Measurements from ENCODE around the gene BCAM.
"Not testable (repeated sequence)": the region's sequence is repeated elsewhere in the genome, so short reads cannot be mapped to it uniquely, and the experiment has no call there.

Gene BCAM

DNA sequence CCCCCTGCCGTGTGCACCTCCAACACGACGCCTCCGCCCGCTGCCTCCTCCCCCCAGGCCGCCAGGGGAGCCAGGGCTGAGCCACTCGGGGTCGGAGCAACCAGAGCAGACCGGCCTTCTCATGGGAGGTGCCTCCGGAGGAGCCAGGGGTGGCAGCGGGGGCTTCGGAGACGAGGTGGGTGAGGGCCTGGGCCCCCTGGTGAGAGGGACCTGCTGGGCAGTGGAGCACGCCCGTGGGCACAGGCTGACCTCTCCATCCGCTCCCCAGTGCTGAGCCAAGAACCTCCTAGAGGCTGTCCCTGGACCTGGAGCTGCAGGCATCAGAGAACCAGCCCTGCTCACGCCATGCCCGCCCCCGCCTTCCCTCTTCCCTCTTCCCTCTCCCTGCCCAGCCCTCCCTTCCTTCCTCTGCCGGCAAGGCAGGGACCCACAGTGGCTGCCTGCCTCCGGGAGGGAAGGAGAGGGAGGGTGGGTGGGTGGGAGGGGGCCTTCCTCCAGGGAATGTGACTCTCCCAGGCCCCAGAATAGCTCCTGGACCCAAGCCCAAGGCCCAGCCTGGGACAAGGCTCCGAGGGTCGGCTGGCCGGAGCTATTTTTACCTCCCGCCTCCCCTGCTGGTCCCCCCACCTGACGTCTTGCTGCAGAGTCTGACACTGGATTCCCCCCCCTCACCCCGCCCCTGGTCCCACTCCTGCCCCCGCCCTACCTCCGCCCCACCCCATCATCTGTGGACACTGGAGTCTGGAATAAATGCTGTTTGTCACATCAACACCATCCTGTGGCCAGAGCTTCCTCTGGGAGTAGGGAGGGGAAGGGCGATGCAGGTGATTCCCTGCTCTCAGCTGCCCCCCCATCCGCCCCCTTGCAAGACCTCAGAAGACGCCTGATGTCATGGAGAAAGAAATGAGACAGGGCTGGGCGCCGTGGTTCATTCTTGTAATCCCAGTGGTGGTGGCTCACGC lies 12.0 kb downstream of the BCAM start:
- ATAC-seq (no peak), DNase-seq (ENCODE audit: low spot score in 2 of 2) (no peak)
- no peak overlapping the region for H3K4me3 Mint-ChIP-seq
- no peaks in the 10 kb centered on the region for H3K9me3 Mint-ChIP-seq
- H3K27ac Mint-ChIP-seq: no peak overlapping the region
- H3K36me3 Mint-ChIP-seq: no peaks in the 10 kb centered on the region
- no peaks in the 10 kb centered on the region for H3K4me1 Mint-ChIP-seq

DNA sequence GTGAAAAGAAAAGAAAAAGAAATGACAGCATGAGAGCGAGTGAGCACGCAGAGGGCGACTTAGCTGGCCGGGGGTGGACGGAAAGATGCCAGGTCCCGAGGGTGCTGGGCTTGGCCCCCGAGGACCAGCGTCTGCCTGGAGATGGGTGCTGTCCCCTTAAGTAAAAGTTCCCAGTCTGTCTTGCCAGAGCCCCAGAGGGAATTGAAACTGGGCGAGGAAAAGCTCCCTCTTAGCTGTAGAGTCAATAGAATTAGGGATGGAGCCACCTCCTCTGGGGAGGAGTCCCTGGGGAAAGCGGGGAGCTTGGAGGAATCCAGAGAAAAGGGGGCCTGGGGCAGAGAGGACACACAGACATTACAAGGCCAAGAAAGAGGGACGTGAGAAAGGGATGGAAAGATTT lies 13.3 kb downstream of the BCAM start:
- Mint-ChIP-seq H3K27ac (no peak overlapping the region), H3K4me3 (no peak overlapping the region), H3K4me1 (no peaks in the 10 kb centered on the region), H3K36me3 (no peaks in the 10 kb centered on the region), H3K9me3 (no peaks in the 10 kb centered on the region)
- DNase-seq (ENCODE audit: low spot score in 2 of 2): no peak
- no peak for ATAC-seq

DNA sequence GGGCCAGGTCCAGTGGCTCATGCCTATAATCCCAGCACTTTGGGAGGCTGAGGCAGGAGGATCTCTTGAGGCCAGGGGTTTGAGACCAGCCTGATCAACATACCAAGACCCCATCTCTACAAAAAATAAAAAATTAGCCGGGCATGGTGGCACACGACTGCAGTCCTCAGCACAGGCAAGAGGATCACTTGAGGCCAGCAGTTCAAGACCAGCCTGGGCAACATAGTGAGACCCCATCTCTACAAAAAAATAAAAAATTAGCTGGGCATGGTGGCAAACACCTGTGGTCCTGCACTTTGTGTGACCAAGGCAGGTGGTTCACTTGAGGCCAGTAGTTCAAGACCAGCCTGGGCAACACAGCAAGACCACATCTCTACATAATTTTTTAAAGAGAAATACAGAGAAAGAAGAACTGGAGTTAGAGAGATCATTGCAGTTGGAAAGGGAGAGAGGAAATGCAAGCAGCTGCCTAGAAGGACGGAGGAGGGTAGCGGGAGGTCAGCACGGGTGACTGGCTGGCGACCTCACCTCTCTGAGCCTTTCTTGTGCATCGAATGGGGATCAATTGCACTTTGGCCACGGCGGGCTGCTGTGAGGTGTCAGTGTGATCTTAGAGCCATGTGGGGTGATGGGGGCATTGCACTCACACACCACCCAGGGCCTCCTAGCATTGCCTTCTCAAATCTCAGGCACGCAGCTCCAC lies 13.9 kb downstream of the BCAM start:
- ATAC-seq (no peak), DNase-seq (ENCODE audit: low spot score in 2 of 2) (no peak)
- Mint-ChIP-seq H3K4me1 (no peaks in the 10 kb centered on the region), H3K4me3 (no peak overlapping the region), H3K36me3 (no peaks in the 10 kb centered on the region), H3K9me3 (no peaks in the 10 kb centered on the region), H3K27ac (no peak overlapping the region)

DNA sequence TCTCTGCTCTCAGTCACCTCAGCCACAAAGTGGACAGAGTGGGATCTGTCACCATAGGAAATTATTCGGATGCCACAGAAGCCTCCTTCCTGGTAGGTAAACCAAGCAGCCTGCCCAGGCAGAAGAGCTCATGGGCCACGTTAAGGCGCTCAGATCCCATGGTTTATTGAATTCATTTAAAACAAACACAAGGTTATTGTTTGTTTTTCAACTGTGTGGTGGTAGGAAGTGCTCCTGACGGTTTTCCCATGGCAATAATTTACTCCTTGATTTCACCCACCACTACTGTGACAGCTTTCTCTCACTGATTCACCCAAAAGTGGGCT lies 14.4 kb downstream of the BCAM start:
- H3K4me1 Mint-ChIP-seq: no peaks in the 10 kb centered on the region
- ATAC-seq (no peak), DNase-seq (ENCODE audit: low spot score in 2 of 2) (no peak)
- no peaks in the 10 kb centered on the region for H3K36me3 Mint-ChIP-seq
- H3K9me3 Mint-ChIP-seq: no peaks in the 10 kb centered on the region
- no peak overlapping the region for H3K27ac Mint-ChIP-seq
- no peak overlapping the region for H3K4me3 Mint-ChIP-seq

DNA sequence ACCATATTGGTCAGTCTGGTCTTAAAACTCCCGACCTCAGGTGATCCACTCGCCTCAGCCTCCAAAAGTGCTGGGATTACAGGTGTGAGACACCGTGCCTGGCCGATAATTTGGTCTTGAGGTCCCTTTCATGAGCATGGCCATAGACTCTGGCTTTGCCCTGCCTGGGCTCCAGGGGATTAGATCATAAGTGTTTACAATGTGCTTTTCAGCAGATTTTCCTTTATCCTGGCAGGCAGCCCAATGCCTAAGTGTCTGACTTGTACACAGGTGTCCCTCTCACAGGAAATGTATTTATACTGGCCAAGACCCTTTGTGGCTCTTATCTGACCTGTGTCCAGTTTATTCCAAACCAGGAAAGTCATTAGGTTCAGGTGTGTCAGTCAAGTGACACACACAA lies 15.9 kb downstream of the BCAM start:
- no peaks in the 10 kb centered on the region for H3K36me3 Mint-ChIP-seq
- DNase-seq (ENCODE audit: low spot score in 2 of 2): no peak

DNA sequence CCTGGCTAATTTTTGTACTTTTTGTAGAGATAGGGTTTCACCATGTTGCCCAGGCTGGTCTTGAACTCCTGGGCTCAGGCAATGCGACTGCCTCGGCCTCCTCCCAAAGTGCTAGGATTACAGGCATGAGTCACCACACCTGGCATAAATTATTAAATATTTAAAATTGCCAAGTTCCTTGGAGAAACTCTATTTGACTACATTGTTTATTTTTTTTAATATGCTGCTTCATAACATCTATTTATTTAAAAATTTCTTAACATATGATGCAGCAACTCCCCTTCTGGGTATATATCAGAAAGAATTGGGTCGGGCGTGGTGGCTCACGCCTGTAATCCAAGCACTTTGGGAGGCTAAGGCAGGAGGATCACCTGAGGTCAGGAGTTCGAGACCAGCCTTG lies 24.0 kb downstream of the BCAM start:
- H3K36me3 Mint-ChIP-seq: not testable (repeated sequence)

More for the DNA sequence above, 15.9 kb downstream of the BCAM start:
- H3K27ac Mint-ChIP-seq: peak overlapping the region; percentile 10
- no peaks in the 10 kb centered on the region for H3K4me1 Mint-ChIP-seq
- H3K9me3 Mint-ChIP-seq: no peaks in the 10 kb centered on the region
- H3K4me3 Mint-ChIP-seq: no peak overlapping the region
- ATAC-seq: no peak

DNA sequence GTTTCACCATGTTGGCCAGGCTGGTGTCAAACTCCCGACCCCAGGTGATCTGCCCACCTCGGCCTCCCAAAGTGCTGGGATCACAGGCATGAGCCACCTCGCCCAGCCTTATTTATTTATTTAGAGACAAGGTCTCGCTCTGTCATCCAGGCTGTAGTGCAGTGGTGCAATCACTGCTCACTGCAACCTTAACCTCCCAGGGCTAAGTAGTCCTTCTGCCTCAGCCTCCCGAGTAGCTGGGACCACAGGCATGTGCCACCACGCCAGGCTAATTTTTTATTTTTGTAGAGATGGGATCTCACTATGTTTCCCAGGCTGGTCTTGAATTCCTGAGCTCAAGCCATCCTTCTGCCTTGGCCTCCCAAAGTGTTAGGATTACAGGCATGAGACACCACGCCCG lies 25.5 kb downstream of the BCAM start:
- DNase-seq (ENCODE audit: low spot score in 2 of 2); H3K4me3 Mint-ChIP-seq; H3K27ac Mint-ChIP-seq; H3K36me3 Mint-ChIP-seq; ATAC-seq; H3K4me1 Mint-ChIP-seq; H3K9me3 Mint-ChIP-seq: not testable (repeated sequence)

More for the DNA sequence above, 24.0 kb downstream of the BCAM start:
- H3K4me3 Mint-ChIP-seq; H3K27ac Mint-ChIP-seq; H3K9me3 Mint-ChIP-seq; H3K4me1 Mint-ChIP-seq; DNase-seq (ENCODE audit: low spot score in 2 of 2); ATAC-seq: not testable (repeated sequence)

DNA sequence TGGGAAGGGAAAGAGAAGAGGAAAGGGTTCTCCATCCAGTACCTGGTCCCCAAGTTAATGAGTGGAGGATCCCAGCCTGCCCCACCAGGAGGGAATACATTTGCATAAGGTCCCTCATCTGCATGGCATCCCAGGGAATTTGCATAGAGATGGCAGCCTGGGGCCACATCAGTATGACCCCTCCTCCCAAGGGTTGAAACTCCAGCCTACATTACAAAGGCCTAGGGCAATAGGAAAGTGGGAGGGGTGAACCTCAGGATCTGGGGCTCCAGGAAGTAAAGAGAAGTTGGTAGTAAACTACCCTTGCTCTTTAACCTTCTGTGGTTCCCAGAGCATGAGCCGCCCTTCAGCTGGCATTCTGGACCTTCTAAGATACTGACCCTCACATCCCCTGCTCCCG lies 30.4 kb downstream of the BCAM start:
- no peaks in the 10 kb centered on the region for H3K36me3 Mint-ChIP-seq
- DNase-seq (ENCODE audit: low spot score in 2 of 2) (no peak), ATAC-seq (no peak)
- peaks cover 8% of the 10 kb centered on the region for H3K4me1 Mint-ChIP-seq
- H3K9me3 Mint-ChIP-seq: no peaks in the 10 kb centered on the region
- no peak overlapping the region for H3K4me3 Mint-ChIP-seq
- no peak overlapping the region for H3K27ac Mint-ChIP-seq

DNA sequence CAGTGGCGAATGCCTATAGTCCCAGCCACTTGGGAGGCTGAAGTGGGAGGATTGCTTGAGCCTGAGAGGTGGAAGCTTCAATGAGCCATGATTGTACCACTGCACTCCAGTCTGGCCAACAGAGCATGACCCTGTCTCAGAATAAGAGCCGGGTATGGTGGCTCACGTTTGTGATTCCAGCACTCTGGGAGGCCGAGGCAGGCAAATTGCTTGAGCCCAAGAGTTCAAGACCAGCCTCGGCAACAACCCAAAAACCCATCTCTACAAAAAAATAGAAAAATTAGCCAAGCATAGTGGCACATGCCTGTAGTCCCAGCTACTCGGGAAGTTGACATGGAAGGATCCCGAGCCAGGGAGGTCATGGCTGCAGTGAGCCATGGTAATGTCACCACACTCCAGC lies 31.9 kb downstream of the BCAM start:
- DNase-seq (ENCODE audit: low spot score in 2 of 2) (no peak), ATAC-seq (no peak)
- Mint-ChIP-seq H3K27ac (no peak overlapping the region), H3K4me3 (no peak overlapping the region), H3K9me3 (no peaks in the 10 kb centered on the region), H3K4me1 (peaks cover 21% of the 10 kb centered on the region), H3K36me3 (peaks cover 6% of the 10 kb centered on the region)

DNA sequence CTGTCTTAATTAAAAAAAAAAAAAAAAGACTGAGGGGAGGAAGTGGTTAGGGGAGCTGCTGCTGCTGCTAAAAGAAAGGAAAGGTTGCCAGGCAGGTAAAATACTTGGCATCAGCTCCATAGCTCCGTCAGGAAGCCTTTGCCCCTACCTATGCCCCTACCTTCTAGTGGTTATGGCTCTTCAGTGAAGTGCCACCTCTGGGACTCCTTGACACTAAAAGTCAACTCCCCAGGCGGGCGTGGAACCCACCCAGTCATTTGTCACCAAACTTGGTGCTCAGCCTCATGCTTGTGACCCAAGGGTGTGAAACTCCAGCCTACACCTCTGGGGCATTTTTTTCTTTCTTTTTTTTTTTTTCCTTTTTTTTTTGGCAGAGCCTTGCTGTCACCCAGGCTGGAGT lies 32.3 kb downstream of the BCAM start:
- H3K4me1 Mint-ChIP-seq: peaks cover 21% of the 10 kb centered on the region
- H3K27ac Mint-ChIP-seq: no peak overlapping the region
- H3K36me3 Mint-ChIP-seq: peaks cover 6% of the 10 kb centered on the region
- DNase-seq (ENCODE audit: low spot score in 2 of 2): no peak
- ATAC-seq: no peak
- no peak overlapping the region for H3K4me3 Mint-ChIP-seq
- H3K9me3 Mint-ChIP-seq: no peaks in the 10 kb centered on the region

DNA sequence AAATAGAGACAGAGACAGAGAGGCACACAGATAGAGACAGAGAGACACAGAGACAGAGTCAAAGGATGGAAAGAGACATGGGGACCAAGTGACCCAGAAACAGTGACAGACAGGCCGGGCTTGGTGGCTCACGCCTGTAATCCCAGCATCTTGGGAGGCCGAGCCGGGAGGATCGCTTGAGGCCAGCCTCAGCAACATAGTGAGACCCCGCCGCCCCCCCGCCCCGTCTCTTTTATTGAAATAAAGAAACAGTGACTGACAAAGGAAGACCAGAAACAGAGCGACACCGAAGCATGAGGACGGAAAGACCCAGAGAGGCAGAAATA lies 36.3 kb downstream of the BCAM start:
- ATAC-seq (no peak), DNase-seq (ENCODE audit: low spot score in 2 of 2) (no peak)
- peak overlapping the region; percentile 80 for H3K4me3 Mint-ChIP-seq
- peak overlapping the region; percentile 88 for H3K27ac Mint-ChIP-seq
- peaks cover 6% of the 10 kb centered on the region for H3K36me3 Mint-ChIP-seq
- H3K4me1 Mint-ChIP-seq: peaks cover 44% of the 10 kb centered on the region
- H3K9me3 Mint-ChIP-seq: no peaks in the 10 kb centered on the region

DNA sequence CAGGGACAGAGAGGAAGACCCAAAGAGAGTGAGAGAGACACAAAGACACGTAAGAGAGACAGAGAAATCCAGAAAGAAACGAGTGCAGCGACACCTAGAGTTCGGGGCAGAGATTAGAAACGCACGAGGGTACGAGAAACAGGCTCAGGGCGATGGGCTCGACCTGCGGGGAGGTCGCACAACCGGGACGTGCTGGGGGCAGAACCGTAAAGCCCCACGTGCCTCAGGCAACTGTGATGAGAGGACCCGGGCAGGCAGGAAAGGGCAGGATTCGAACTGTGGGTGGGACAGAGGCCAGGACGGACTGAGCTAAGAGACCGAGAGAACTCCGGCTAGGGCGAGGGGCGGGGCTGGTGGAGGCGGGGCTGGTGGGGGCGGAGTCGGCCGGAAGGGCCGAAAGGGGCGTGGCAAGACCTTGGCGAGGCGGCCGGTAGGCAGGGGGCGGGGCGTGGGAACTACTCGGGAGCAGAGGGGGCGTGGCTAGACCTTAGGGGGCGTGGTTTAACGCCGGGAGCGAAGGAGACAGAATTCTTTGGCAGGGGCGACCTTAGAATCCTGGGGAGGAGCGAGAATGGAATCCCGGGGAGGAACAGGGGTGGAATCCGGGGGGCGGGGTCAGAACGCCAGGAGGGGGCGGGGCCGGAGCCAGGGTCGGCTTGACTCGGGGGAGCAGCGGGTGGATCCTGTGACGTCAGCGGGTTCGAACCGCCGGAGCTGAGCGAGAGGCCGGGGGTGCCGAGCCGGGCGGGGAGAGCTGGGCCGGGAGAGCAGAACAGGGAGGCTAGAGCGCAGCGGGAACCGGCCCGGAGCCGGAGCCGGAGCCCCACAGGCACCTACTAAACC lies 36.9 kb downstream of the BCAM start, which contains the start of gene NECTIN2:
NECTIN2 (plus strand) TSS at position 686 of the 843 bp plus-strand sequence. CDS start 229 bp downstream, outside the sequence.
- peak; percentile 79 for ATAC-seq
- Mint-ChIP-seq H3K4me3 (peak within 1 kb of the TSS; percentile 80), H3K27ac (peak within 1 kb of the TSS; percentile 88), H3K36me3 (peaks cover 6% of the 10 kb centered on the region), H3K9me3 (no peaks in the 10 kb centered on the region), H3K4me1 (peaks cover 44% of the 10 kb centered on the region)
- peak; percentile 93 to 96 for DNase-seq (ENCODE audit: low spot score in 2 of 2)

DNA sequence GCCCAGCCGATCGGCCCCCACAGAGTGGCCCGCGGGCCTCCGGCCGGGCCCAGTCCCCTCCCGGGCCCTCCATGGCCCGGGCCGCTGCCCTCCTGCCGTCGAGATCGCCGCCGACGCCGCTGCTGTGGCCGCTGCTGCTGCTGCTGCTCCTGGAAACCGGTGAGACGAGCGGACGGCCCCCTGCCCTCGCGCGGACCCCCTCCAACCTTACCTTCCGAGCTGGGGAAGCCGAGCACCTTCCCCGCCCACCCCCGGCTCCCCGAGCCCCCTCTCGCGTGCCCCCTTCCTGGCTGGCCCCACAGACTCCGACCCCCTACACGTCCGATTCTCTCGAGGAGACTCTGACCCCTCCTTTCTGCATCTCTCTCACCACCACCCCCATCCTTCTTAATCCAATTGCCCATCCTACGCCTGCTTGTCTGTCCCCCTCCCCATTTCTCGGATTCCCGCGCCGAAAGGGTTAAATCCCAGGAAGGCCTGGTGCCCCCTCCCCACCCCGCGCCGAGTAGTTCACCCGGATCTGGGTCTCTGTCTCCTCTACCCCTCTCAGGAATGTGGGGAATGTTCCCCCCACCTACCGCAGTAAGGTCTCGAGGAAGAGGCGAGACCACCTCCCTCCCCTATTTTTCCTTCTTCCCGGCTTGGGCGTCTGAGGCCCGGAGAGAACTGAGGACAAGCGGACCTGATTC lies 37.7 kb downstream of the BCAM start:
- no peaks in the 10 kb centered on the region for H3K9me3 Mint-ChIP-seq
- ATAC-seq (no peak), DNase-seq (ENCODE audit: low spot score in 2 of 2) (no peak)
- H3K4me3 Mint-ChIP-seq: peak overlapping the region; percentile 80
- peaks cover 39% of the 10 kb centered on the region for H3K4me1 Mint-ChIP-seq
- peak overlapping the region; percentile 88 for H3K27ac Mint-ChIP-seq
- peaks cover 6% of the 10 kb centered on the region for H3K36me3 Mint-ChIP-seq

DNA sequence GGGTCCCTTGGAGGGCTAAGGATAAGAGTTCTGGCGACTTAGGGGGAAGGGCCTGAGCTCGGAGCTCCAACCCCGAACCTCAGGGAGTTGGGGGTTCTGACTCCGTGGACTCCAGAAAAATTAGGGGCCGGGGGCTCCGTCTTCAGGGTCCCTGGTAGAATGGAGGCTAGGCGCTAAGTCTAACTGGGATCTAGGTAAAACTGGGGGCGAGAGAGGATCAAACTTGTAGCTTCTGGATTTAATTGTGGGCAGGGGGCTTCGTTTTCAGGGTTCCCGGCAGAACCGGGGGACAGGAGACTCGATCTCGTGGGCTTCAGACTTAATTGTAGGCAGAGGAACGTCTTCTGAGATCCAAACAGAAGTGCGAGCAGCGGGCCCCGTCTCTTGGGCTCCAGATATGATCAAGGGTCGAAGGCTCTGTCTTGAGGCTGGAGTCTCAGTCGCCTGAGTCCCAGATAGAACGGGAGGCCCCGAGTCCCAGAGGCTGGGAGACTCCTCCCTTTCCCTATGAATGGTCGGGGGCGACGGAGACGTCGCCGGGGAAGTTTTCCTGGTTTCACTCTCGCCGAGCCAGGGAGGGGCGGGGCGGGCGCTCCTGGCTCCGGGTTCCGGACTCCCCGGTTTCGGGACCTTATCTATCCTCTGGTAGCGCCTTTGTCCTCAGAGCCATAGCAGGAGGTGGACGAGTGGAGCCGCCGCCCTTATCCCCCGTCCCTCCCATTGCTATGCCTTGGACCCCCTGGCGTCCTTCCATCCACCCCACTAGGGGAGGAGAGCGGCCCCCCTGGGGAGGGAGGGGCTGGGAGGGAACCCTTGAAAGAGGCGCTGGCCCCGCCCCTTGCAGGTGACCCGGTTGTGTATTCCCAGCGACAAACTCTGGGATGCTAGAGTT lies 38.5 kb downstream of the BCAM start:
- no peak for DNase-seq (ENCODE audit: low spot score in 2 of 2)
- ATAC-seq: no peak
- peak overlapping the region; percentile 88 for H3K27ac Mint-ChIP-seq

More for the DNA sequence above, 38.5 kb downstream of the BCAM start:
- H3K4me3 Mint-ChIP-seq: peak overlapping the region; percentile 80
- no peaks in the 10 kb centered on the region for H3K9me3 Mint-ChIP-seq
- peaks cover 36% of the 10 kb centered on the region for H3K4me1 Mint-ChIP-seq
- peaks cover 6% of the 10 kb centered on the region for H3K36me3 Mint-ChIP-seq

Data from stimulated activated effector memory CD8-positive, alpha-beta T cell treated with anti-CD3 and anti-CD28 coated beads, Interleukin-12 subunit alpha, Interleukin-12 subunit beta, amount 100 ng/mL, for 72 hours (primary cell).